CD4-positive, alpha-beta T cell treated with Interleukin-10 for 1 hour (primary cell): ENCODE results near the gene MUC4.
A peak's percentile ranks its signal among the peaks of the same experiment; 100 is the strongest.

ENCODE experiments used
- DNase-seq: peaks from one replicate; pipeline ENCODE4 v3.0.0-alpha.2; 2020

The MUC4 gene, protein sequence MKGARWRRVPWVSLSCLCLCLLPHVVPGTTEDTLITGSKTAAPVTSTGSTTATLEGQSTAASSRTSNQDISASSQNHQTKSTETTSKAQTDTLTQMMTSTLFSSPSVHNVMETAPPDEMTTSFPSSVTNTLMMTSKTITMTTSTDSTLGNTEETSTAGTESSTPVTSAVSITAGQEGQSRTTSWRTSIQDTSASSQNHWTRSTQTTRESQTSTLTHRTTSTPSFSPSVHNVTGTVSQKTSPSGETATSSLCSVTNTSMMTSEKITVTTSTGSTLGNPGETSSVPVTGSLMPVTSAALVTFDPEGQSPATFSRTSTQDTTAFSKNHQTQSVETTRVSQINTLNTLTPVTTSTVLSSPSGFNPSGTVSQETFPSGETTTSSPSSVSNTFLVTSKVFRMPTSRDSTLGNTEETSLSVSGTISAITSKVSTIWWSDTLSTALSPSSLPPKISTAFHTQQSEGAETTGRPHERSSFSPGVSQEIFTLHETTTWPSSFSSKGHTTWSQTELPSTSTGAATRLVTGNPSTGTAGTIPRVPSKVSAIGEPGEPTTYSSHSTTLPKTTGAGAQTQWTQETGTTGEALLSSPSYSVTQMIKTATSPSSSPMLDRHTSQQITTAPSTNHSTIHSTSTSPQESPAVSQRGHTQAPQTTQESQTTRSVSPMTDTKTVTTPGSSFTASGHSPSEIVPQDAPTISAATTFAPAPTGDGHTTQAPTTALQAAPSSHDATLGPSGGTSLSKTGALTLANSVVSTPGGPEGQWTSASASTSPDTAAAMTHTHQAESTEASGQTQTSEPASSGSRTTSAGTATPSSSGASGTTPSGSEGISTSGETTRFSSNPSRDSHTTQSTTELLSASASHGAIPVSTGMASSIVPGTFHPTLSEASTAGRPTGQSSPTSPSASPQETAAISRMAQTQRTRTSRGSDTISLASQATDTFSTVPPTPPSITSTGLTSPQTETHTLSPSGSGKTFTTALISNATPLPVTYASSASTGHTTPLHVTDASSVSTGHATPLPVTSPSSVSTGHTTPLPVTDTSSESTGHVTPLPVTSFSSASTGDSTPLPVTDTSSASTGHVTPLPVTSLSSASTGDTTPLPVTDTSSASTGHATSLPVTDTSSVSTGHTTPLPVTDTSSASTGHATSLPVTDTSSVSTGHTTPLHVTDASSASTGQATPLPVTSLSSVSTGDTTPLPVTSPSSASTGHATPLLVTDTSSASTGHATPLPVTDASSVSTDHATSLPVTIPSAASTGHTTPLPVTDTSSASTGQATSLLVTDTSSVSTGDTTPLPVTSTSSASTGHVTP (N-terminal part only)

DNA sequence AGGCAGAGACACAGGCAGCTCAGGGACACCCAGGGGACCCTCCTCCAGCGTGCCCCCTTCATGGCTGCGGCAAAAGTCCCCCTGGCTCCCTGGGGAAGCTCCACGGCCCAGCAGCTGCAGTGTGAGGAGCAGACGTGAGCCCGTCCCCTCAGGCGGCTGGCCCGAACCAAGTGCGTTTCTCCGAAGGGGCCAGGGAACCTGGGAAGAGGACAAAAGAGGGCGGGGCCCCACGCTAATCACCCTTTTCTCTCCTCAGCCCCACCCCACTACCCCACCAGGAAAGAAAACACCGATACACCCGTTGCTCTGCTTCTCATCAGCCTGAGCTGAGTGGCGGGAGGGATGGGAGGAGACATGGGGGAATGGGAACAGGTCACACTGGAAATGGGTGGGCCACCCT, at the start of gene MUC4:
MUC4 (minus strand) TSS at position 174 of the 400 bp plus-strand sequence; CDS start at position 62, 112 bp downstream.
- DNase-seq: no peak

DNA sequence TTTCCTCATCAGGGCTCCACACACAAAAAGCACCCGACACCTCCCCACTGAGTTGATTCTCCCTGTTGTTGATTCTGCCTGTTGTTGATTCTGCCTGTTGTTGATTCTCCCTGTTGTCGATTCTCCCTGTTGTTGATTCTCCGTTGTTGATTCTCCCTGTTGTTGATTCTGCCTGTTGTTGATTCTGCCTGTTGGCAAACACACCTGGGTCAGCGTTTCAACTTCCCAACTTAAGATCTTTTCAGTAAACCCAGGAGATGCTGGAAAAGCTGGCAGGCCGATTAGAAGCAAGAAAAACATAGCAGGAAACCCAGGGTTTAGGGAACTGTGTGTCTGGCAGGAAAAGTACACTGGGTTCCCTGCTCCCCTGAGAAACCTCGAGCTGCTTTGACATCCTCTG, 48.7 kb upstream of the MUC4 start:
- no peak for DNase-seq

DNA sequence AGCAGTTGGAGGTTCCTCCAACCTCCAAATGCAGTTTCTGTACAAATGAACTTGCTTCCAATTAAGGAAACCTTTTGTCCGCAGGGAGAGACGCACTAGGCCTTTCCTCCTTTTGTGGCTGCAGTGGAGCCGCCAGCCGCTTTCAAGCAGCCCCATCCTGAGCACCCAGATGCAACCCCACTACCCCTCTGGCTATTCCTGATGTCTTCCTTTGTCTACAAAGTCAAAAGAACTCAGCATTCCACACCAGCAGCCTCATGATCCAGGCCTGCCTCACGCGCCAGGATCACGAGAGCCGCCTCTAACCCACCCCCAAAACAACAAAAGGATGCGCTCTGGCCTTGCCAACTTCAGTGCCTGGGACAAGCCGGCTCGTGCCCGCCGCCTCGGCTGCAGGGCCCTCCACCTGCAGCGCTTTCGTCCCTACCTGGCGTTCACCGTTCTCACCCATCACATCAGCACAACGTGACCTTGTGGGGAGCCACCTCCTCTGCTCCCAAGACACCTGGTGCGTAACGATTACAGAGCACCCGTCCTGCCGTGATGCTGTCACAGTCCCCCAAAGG, 48.2 kb upstream of the MUC4 start:
- DNase-seq: no peak

DNA sequence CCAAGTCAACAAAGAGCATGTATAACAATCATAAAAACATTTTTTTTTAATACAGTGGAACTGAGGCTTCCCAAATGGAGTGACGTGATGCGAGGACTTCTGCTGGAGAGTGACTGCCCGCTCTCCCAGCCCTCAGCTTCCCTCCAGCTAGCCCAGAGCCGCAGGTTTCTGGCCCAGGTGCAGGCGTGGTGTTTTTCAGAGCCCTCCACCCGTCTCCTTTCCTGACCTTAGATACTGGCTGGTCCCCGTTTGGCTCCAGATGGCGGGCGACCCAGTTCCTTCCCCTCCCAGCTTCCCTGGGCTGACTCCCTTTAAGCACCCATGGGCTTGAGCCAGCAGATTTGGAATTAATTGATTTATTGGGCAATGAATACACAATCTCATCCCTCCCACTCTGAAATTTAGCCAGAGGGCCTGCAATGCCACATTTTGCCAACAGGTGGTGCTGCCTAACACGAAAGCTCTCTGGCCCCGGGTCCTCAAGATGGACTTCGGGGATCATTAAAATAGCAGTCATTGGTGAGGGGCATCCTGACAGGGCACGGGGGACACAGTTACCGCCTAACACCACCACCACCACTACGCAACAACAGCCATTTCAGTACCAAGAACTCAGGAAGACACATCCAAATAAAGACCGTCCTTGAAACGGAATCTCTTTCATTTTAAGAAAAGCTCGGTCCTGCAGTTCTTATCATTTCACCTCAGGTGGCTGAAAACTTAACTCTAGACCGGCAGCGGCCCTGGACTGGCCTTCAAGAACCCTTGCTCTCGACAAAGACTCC, 47.5 kb upstream of the MUC4 start:
- DNase-seq: peak; percentile 81

DNA sequence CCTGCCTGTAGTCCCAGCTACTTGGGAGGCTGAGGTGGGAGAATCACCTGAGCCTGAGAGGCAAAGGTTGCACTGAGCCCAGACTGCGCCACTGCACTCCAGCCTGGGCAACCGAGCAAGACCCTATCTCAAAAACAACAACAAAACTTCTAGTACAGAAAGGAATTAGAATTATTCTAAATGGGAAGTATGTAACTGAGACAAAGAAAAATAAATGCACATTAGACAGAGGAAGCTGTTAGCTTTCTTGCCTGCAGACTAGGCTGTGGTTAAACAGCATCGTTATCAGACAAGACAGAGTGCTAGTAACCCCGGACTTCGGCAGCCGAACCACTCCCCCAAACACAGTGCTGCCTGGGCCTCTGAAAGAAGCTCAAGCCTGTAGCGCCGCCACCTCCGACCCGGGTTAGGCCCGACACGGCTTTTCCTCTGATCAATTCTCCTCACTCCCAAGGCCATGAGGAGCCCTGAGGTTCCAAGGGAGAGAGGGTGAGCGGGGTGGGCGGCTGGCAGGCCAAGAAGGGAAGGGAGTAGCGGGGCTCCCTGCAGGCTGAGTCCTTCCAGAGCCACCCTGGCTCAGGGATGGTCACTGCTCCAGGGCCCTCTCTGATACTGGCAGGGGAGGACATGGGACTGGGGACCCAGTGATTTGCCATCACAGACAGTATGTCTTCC, 44.8 kb upstream of the MUC4 start:
- DNase-seq: no peak

DNA sequence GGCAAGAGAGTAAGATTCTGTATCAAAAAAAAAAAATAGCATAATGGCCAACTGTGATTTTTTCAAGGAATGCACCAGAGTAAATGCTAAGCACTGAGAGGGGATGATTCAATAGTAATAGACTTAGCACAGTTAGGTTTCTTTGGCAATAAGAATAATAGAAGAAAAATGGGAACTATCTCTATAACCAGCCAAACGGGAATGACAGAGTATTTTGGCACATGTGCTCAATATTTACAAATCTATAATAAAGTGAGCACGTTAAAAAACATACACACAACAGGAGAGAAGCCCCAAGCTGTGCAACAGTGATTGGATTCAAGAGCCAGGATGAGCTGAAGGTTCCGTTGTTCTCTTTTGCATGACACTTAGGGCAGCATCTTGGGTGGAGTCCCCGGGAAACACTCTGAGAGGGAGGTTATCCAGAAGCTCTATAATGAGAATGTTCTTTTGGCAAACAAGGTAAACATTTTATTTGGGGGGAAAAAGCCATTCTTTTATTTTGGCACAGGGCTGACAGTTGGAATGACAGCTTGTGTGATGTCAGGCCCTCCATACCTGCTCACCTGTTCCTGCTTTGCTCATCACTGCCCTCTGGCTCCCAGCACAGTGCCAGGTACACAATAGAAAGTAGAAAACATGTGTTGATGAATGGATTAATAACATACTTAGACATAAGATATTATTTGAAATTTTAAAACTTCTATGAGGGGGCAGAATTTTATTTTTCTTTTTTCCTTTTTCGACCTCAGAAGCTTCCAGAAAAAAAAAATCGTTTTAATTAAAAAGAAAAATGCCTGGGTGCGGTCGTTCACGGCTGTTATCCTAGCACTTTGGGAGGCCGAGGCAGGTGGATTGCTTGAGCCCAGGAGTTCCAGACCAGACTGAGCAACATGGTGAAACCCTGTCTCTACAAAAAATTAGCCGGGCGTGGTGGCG, 44.0 kb upstream of the MUC4 start:
- no peak for DNase-seq

DNA sequence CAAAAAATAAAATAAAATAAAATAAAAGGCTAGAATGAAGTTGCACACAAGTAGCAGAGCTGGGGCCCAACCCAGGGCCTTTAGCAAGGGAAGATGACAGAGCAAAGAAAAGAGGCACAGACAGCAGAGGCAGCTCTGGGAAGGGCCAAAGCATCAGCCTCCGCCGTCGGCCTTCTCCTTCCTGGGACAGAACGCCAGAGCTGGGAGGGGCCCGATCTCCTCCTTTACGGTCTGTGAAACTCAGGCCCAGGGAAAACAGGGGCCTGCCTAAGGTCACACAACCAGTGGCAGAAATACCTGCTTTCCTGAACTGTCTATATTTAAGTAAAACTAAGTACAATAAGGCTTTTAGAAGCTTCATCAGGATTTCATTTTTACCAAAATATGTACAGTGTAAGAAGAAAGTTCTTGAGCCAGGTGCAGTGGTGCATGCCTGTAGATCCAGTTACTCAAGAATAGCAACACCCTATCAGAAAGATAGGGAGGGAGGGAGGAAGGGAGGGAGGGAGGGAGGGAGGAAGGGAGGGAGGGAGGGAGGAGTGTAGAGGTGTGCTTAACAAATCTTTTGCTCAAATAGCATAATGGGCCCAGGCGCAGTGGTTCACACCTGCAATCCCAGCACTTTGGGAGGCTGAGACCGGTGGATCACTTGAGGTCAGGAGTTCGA, 43.0 kb upstream of the MUC4 start:
- DNase-seq: no peak

DNA sequence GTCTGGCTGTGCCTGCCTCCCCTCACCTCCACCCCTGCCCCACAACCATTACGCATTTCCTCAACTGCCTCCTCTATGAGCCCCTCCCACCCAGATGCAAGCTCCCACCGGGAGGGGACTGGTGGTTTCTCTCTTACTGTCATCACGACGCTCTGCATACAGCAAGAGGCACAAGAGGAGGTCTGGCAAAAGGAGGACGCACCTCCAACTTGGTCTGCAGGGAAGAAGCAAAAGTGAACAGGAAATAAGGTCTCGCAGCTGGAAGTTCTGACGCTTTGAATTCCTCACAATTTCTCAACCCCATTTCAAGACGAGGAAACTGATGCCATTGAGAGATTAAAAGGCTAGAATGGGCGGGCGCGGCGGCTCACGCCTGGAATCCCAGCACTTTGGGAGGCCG, 42.3 kb upstream of the MUC4 start:
- DNase-seq: no peak

DNA sequence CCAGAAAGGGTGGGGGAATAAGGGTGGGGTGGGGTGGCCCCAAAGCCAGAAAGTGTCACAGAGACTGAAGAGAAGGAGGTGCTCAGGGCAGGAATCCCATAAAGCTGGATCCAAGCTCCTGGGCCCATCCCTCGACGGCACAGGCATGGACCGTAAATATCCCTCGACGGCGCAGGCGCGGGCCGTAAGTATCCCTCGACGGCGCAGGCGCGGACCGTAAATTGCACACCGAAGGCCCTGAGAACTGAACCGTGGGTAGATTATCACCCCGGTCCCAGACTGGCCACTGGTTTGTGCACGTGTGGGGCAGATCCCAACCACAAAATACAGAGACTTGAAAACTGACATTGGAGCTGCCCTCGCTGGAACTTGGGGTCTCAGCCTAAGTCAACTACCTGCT, 41.3 kb upstream of the MUC4 start:
- no peak for DNase-seq

DNA sequence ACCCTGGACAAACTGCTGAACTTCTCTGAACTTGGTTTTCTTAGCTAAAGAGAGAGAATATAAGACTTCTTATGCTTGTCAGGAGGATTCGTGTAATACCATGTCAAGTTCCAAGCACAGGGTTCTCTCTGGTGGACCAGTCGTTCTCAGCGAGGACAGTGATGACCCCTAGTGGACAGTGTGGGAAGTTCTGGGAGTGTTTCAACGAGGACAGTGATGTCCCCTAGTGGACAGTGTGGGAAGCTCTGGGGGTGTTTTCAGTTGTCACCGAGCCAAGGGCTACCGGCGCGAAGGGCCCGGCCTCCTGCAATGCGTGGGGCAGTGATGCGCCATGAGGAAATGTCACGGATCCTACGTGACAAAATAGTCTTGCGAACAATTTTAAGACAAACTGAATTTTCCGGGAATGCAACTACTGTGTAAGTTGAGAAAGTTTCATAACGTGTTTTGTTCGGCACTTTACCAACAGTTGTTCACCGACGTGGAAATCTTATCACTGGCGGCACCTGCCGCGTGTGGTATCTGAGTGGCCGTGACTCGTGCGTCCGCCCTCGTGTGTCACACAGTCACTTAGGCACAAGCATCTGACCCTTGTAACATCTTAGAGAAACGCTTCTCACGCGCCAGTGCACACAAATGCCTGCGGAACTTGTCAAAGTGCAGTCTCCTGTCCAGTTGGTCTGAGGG, 39.3 kb upstream of the MUC4 start:
- DNase-seq: peak; percentile 94

DNA sequence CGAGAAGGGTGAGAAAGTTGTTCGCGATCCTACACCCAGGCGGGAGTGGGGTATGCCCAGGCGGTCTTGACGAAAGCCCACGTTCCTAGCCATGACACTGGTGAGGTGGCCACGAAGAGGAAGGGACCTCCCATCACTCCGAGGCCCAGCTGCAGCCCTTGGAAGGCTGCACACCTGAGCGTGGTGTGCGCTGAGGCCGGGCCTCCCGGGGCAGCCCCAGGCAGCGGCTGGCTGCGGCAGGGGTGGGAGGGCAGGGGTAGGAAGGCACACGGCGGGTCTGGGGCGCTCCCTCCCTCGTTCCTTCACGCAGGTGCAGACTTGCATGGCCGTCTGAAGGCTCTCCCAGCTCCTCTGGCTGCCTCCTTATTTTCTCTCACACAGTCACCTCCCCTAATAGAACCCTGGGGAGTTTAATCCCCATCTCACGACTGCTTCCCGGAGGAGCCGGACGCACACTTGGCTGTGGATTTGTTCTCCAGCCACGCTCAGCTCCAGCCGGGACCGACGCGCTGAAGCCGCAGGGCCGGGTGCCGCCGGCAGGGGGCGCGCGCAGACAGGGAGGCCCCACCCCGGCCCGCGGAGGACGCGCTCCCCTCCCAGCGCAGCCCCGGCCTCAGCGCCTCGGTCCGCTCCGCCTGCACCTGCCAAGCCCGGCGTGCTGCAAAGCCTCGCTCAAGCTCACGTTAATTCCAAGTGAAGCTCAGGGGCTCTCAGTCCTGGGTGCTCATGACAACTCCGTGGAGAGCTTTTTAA, 37.8 kb upstream of the MUC4 start:
- no peak for DNase-seq

DNA sequence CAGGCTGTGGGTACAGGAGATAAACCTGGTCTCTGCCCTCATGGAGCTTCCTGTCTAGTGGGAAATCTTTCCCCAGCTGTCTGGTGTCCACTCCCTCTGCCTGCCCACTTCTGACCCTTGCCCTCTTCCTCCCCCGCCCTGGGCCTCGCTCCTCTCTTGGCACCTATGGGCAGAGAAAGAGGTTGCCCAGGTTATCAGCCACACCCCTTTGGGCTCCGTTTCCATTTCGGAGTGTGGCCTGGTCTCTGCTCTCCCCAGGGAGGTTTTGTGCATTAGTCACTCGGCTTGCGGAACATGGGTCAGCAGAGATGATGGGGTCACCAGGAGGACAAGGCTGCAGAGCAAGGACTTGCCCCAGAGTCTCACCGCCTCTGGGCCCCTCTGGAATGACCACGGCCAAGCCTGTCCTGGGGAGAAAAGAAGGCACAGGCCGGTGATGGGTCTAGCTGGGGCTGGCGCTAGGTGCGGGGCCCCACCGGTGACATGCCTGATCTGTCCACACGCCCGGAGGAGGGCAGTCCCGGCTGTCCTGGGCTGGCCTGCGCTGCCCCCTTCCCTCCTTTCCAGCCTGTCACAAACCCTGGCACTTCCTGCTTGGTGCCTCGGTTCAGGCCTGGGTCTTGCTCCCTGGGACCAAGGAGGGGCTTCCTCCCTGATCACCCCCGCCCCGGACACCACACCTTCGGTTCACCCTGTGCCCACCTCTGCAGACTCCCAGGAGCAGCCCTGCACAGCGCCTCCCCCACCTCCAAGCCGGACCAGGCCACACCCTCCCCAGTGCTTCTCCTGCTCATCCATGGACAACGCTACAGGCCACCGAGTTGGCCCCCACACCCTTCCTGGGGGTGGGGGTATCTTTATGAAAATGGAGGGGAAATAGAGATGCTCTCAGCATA, 35.6 kb upstream of the MUC4 start:
- DNase-seq: no peak

DNA sequence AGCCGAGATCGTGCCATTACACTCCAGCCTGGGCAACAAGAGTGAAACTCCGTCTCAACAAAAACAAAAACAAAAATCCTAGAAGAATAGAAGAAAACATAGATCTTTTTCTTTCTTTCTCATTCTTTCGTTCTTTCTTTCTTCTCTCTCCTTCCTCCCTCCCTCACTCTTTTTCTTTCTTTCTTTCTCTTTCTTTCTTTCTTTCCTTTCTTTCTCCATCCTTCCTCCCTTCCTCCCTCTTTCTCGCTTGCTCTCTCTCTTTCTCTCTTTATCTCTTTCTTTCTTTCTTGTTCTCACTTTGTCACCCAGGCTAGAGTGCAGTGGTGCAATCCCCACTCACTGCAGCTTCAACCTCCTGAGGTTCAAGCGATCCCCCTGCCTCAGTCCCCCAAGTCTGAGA, 33.8 kb upstream of the MUC4 start:
- DNase-seq: no peak

DNA sequence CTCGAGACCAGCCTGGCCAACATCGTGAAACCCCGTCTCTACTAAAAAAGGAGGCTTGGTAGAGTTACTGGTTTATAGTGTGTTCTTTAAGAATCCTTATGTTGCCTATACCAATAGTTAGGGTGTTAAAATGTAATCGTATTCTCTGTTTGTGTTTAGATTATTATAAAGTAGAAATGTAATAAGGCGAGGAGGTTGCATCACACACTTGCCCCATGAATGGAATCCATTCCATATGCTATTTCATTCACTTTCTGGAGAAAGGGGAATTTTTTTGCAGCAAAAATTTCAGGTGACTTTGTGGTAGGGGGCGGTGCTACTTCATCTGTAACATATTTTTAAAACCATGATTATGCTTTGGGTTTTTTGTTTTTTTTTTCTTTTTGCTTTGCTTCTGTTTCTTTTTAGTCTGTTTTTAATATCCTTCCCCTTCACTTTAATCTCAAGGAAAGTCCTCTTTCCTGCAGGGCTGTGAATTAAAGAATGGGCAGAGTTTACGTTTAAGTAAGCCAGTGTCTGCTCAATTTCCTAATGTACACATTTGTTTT, 33.0 kb upstream of the MUC4 start:
- no peak for DNase-seq

DNA sequence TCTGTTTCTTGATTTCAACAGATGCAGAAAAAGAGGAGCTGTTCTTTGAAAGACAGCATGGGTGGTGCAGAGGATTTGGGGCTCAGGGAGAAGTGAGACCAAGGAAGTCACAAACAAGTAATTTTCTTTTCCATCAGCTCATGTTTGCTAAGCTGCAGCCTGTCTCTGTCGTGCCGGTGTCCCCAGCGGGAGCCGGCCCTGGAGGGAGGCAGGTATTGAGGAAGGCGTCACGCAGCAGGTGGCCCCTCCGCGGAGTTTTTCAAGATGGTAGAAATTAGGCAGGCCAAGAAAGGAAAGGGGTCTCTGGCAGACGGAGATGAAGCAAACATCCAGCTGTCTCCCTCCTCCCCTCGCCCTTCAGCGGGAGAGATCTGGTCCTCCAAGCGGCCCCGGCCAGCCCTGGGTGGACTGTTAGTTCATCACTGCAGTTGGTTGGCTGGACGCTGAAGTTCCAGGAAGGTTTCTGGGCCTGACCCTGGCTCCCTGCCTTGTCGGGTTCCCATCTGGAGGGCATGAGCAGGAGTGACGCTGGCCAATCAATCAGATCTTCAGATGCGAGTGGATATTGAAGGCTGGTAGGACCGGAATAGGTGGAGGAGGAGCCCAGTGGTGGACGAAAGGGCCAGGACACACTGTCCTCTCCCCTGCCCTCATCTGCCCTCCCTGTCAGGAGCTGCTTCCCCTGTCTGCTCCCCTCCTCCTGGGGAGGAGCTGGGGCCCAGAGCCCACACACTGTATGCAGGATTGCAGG, 27.7 kb upstream of the MUC4 start:
- DNase-seq: no peak

DNA sequence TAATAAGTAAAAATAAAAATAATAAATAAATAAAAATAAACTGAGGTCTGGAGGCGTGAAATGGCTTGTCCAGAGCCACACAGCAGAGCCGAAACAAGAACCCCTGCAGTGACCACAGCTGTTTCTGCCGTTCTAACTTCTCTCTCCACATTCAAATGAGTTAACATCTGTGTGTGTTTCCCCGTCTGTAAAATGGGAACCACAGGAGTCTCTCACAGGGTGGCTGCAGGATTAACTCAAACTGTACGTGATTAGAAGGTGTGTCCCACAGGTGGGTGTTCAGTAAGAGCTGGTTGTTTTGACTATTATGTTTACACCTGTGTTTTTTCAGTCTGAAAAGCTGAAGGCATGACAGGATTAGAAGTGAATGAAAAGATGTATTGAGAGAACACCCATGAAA, 27.0 kb upstream of the MUC4 start:
- no peak for DNase-seq
